Colonic mucosa (tissue), 4 donors: ENCODE results near the gene PAFAH1B2. TPM values are rescaled to one million over a fixed set of nuclear protein-coding genes. Genes with fewer than 3 reads are reported as not detected.
A peak's percentile ranks its signal among the peaks of the same experiment; 100 is the strongest.

Experiments used
- DNase-seq: peaks from one replicate; pipeline ENCODE4 v3.0.0-alpha.2; 2020
- H3K27ac ChIP-seq: fragments of 200-600 bp; one replicate; pipeline ENCODE4 v1.8.0; 2021
- H3K27me3 ChIP-seq: fragments of 200-600 bp; one replicate; pipeline ENCODE4 v1.8.0; 2021
- H3K36me3 ChIP-seq: fragments of 200-600 bp; one replicate; pipeline ENCODE4 v1.8.0; 2021
- H3K4me1 ChIP-seq: fragments of 200-600 bp; one replicate; pipeline ENCODE4 v1.8.0; 2021; ENCODE audit warnings: mild to moderate bottlenecking
- H3K4me3 ChIP-seq: fragments of 200-600 bp; one replicate; pipeline ENCODE4 v1.8.0; 2021
- H3K9ac ChIP-seq, 2 donors: one replicate each; pipeline ENCODE4 v1.7.0; 2013; ENCODE audit warnings: control low read depth in 2 of 2, low read depth in 2 of 2, low read length in 2 of 2
- H3K9me3 ChIP-seq: fragments of 200-600 bp; one replicate; pipeline ENCODE4 v1.8.0; 2021
- CTCF ChIP-seq: fragments of 200-600 bp; IDR thresholded peaks from one replicate; pipeline ENCODE4 v1.8.0; 2022; ENCODE audit warnings: antibody characterized with exemption, mild to moderate bottlenecking
- intact Hi-C: fragments of 100-400 bp; cut with DNase I; formaldehyde crosslinking; loops from one replicate; pipeline ENCODE4 v1.14.1; 2022
- total RNA-seq, 2 donors: library from RNA; stranded (reverse); fragmentation: NEBNext Ultra II Directional in 1 of 2; extraction: Animal tissue kit (Norgen Biotek cat#: 25700) in 1 of 2; gene quantifications; one replicate each; pipeline ENCODE4 v1.2.1, GENCODE V29; 2021
- donor health status: healthy.
- donor health status: DM: no; HTN: no; CAD: no.
- donor health status: DM: no; HTN: no; CAD: no.

Gene PAFAH1B2
- total RNA-seq, 2 donors from 2014 or later, result 76.4 to 80.5 TPM

- TF ChIP-seq CTCF, result no peak
- DNase-seq, result no peak
- Histone ChIP-seq H3K9ac (no peak overlapping the region), H3K4me3 (no peak overlapping the region), H3K9me3 (no peaks in the 10 kb centered on the region), H3K4me1 (no peaks in the 10 kb centered on the region), H3K27me3 (no peaks in the 10 kb centered on the region), H3K27ac (no peak overlapping the region), H3K36me3 (no peaks in the 10 kb centered on the region)
- intact Hi-C loops, result no loop called here
These were observed 28.8 kb downstream of the PAFAH1B2 start for GRCh38 chr11:117172724-117173421.

GRCh38 chr11:117175104-117175503 is 31.0 kb downstream of the PAFAH1B2 start:
- no peaks in the 10 kb centered on the region for H3K27me3 ChIP-seq
- H3K9ac ChIP-seq, result no peak overlapping the region
- no peaks in the 10 kb centered on the region for H3K4me1 ChIP-seq
- TF ChIP-seq CTCF, result no peak
- DNase-seq, result no peak
- no peaks in the 10 kb centered on the region for H3K9me3 ChIP-seq
- H3K27ac ChIP-seq, result no peak overlapping the region
- H3K36me3 ChIP-seq, result no peaks in the 10 kb centered on the region
- intact Hi-C loops, result no loop called here
- no peak overlapping the region for H3K4me3 ChIP-seq

- no peaks in the 10 kb centered on the region for H3K9me3 ChIP-seq
- H3K36me3 ChIP-seq, result no peaks in the 10 kb centered on the region
- no peak for TF ChIP-seq CTCF
- no peak overlapping the region for H3K27ac ChIP-seq
- no peak overlapping the region for H3K4me3 ChIP-seq
- DNase-seq, result no peak
- H3K9ac ChIP-seq, result no peak overlapping the region
- H3K27me3 ChIP-seq, result no peaks in the 10 kb centered on the region
- intact Hi-C loops, result no loop called here
- H3K4me1 ChIP-seq, result no peaks in the 10 kb centered on the region
These were observed 31.7 kb downstream of the PAFAH1B2 start for GRCh38 chr11:117175781-117176180.

GRCh38 chr11:117176186-117176585 is 32.1 kb downstream of the PAFAH1B2 start:
- no peak for TF ChIP-seq CTCF
- Histone ChIP-seq H3K27ac (no peak overlapping the region), H3K9me3 (no peaks in the 10 kb centered on the region), H3K27me3 (no peaks in the 10 kb centered on the region), H3K4me3 (no peak overlapping the region), H3K36me3 (no peaks in the 10 kb centered on the region), H3K4me1 (no peaks in the 10 kb centered on the region), H3K9ac (no peak overlapping the region)
- DNase-seq, result no peak
- intact Hi-C loops, result no loop called here

GRCh38 chr11:117177534-117178209 is 33.6 kb downstream of the PAFAH1B2 start:
- intact Hi-C loops, result no loop called here
- peak overlapping the region; percentile 93 for H3K4me3 ChIP-seq
- TF ChIP-seq CTCF, result no peak
- H3K4me1 ChIP-seq, result no peaks in the 10 kb centered on the region
- H3K27ac ChIP-seq, result peak overlapping the region; percentile 95
- no peaks in the 10 kb centered on the region for H3K9me3 ChIP-seq
- peak overlapping the region in 1 of 2 donors; percentile 81 for H3K9ac ChIP-seq
- H3K27me3 ChIP-seq, result no peaks in the 10 kb centered on the region
- peak; percentile 24 for DNase-seq
- no peaks in the 10 kb centered on the region for H3K36me3 ChIP-seq
